ENCODE data around the gene TMEM150B. TPM values are rescaled to one million over a fixed set of nuclear protein-coding genes. Genes with fewer than 3 reads are reported as not detected.

Gene TMEM150B
- polyA plus RNA-seq, 3 donors from 2014 or later: not detected

- Mint-ChIP-seq H3K36me3 (peaks cover 6 to 19% (median 17%) of the 10 kb centered on the region in 3 donors), H3K27me3 (ENCODE audit: low read depth in 3 of 3) (peaks cover 8 to 18% (median 9%) of the 10 kb centered on the region in 3 donors), H3K27ac (no peak overlapping the region), H3K4me3 (no peak overlapping the region), H3K4me1 (peaks cover 8 to 12% of the 10 kb centered on the region in 2 donors), H3K9me3 (peaks cover 2 to 9% (median 6%) of the 10 kb centered on the region in 6 donors)
- DNase-seq: no peak
Observed at GRCh38 chr19:55265173-55265572, 60.0 kb downstream of the TMEM150B start.

- Mint-ChIP-seq H3K36me3 (peaks cover 6 to 19% (median 14%) of the 10 kb centered on the region in 3 donors), H3K27ac (peak overlapping the region in 1 of 6 donors; percentile 46), H3K4me3 (no peak overlapping the region), H3K27me3 (ENCODE audit: low read depth in 3 of 3) (peaks cover 8 to 18% (median 11%) of the 10 kb centered on the region in 3 donors), H3K9me3 (peaks cover 2 to 9% (median 6%) of the 10 kb centered on the region in 6 donors), H3K4me1 (peaks cover 13% of the 10 kb centered on the region in 2 donors)
- DNase-seq: no peak
Observed at GRCh38 chr19:55264531-55264930, 60.6 kb downstream of the TMEM150B start.

Other genes starting within 250 kb of the TMEM150B start
- gene EPS8L1, start 249.5 kb downstream of the TMEM150B start, polyA plus RNA-seq: 1 to 10 TPM; 4.5 to 7.3 (median 6.4) TPM
- gene PPP1R12C, start 207.7 kb downstream of the TMEM150B start, polyA plus RNA-seq: 1 to 10 TPM in 2 of 3 donors, under 1 TPM in 1; 0.63 to 8.5 (median 3.5) TPM
- gene TNNT1, start 176.1 kb downstream of the TMEM150B start, polyA plus RNA-seq: not detected
- 1 to 10 TPM in 1 of 3 donors, not detected in 2; 1.5 TPM for gene TNNI3, start 167.6 kb downstream of the TMEM150B start, polyA plus RNA-seq
- gene DNAAF3, start 158.7 kb downstream of the TMEM150B start, polyA plus RNA-seq: not detected
- under 1 TPM in 2 of 3 donors, not detected in 1; 0.55 to 0.96 TPM for gene SYT5, start 145.1 kb downstream of the TMEM150B start, polyA plus RNA-seq
- not detected for gene PTPRH, start 115.8 kb downstream of the TMEM150B start, polyA plus RNA-seq
- gene TMEM86B, start 96.6 kb downstream of the TMEM150B start, polyA plus RNA-seq: 1 to 10 TPM in 1 of 3 donors, under 1 TPM in 1, not detected in 1; 0.59 to 2.4 TPM
- gene PPP6R1, start 66.3 kb downstream of the TMEM150B start, polyA plus RNA-seq: 100 to 1,000 TPM in 1 of 3 donors, 10 to 100 TPM in 2; 43.1 to 123 (median 47.9) TPM
- 10 to 100 TPM; 42.6 to 46.7 (median 46.3) TPM for gene HSPBP1, start 45.2 kb downstream of the TMEM150B start, polyA plus RNA-seq
- gene BRSK1, start 41.3 kb downstream of the TMEM150B start, polyA plus RNA-seq: not detected
- gene KMT5C, start 14.5 kb upstream of the TMEM150B start, polyA plus RNA-seq: 1 to 10 TPM in 2 of 3 donors, under 1 TPM in 1; 0.79 to 2.2 (median 2.1) TPM
- under 1 TPM in 1 of 3 donors, not detected in 2; 0.16 TPM for gene COX6B2, start 29.4 kb upstream of the TMEM150B start, polyA plus RNA-seq
- gene GARIN5B, start 37.9 kb upstream of the TMEM150B start, polyA plus RNA-seq: not detected
- not detected for gene IL11, start 45.1 kb upstream of the TMEM150B start, polyA plus RNA-seq
- not detected for gene TMEM190, start 51.5 kb upstream of the TMEM150B start, polyA plus RNA-seq
- 1 to 10 TPM in 1 of 3 donors, not detected in 2; 1.0 TPM for gene TMEM238, start 59.0 kb upstream of the TMEM150B start, polyA plus RNA-seq
- 100 to 1,000 TPM; 118 to 365 (median 350) TPM for gene RPL28, start 60.6 kb upstream of the TMEM150B start, polyA plus RNA-seq
- gene UBE2S, start 82.4 kb upstream of the TMEM150B start, polyA plus RNA-seq: 10 to 100 TPM; 40.2 to 72.1 (median 47.0) TPM
- not detected for gene SHISA7, start 118.0 kb upstream of the TMEM150B start, polyA plus RNA-seq
- 10 to 100 TPM; 30.4 to 46.0 (median 34.2) TPM for gene ISOC2, start 136.3 kb upstream of the TMEM150B start, polyA plus RNA-seq
- gene C19orf85, start 139.4 kb upstream of the TMEM150B start, polyA plus RNA-seq: not detected
- under 1 TPM; 0.14 to 0.72 (median 0.21) TPM for gene ZNF628, start 151.3 kb upstream of the TMEM150B start, polyA plus RNA-seq
- 1 to 10 TPM in 2 of 3 donors, not detected in 1; 2.7 to 4.8 TPM for gene NAT14, start 159.8 kb upstream of the TMEM150B start, polyA plus RNA-seq
- not detected for gene SSC5D, start 163.1 kb upstream of the TMEM150B start, polyA plus RNA-seq
- gene SBK2, start 211.8 kb upstream of the TMEM150B start, polyA plus RNA-seq: not detected
- not detected for gene SBK3, start 220.2 kb upstream of the TMEM150B start, polyA plus RNA-seq

Data from immature natural killer cell (primary cell).